ENCODE data around the gene WDR31.
"Not testable (repeated sequence)": the region's sequence is repeated elsewhere in the genome, so short reads cannot be mapped to it uniquely, and the experiment has no call there.

Gene WDR31

GRCh38 chr9:113380869-113381378 lies 40.8 kb upstream of the WDR31 start:
- no peak for TF ChIP-seq CTCF (IDR thresholded peaks at IDR 0.05; ENCODE audit: low read depth, low read length, missing control alignments)
- in situ Hi-C loops (cut with HindIII; ENCODE audit: low sequenced_read_pairs): no loop called here
- no peak for DNase-seq (ENCODE audit: low read depth)
- H3K4me3 ChIP-seq (ENCODE audit: low read depth, low read length): no peak overlapping the region

GRCh38 chr9:113379829-113380210 lies 39.7 kb upstream of the WDR31 start:
- DNase-seq (ENCODE audit: low read depth); in situ Hi-C loops (cut with HindIII; ENCODE audit: low sequenced_read_pairs); H3K4me3 ChIP-seq (ENCODE audit: low read depth, low read length): not testable (repeated sequence)

- H3K4me3 ChIP-seq (ENCODE audit: low read depth, low read length); in situ Hi-C loops (cut with HindIII; ENCODE audit: low sequenced_read_pairs); DNase-seq (ENCODE audit: low read depth): not testable (repeated sequence)
Observed at GRCh38 chr9:113379094-113379828, 39.2 kb upstream of the WDR31 start.

- no peak for TF ChIP-seq CTCF (IDR thresholded peaks at IDR 0.05; ENCODE audit: low read depth, low read length, missing control alignments)
- H3K4me3 ChIP-seq (ENCODE audit: low read depth, low read length): peak within 1 kb of the TSS; percentile 83
- in situ Hi-C loops (cut with HindIII; ENCODE audit: low sequenced_read_pairs): no loop called here
Observed at GRCh38 chr9:113376634-113377567, 36.8 kb upstream of the WDR31 start, which contains the start of gene HDHD3. Gene HDHD3, minus strand, starts transcription at chr9:113376986. Its CDS starts 2,632 bp downstream, at chr9:113374354.

GRCh38 chr9:113375057-113376023 lies 35.3 kb upstream of the WDR31 start:
- H3K4me3 ChIP-seq (ENCODE audit: low read depth, low read length): no peak overlapping the region
- DNase-seq (ENCODE audit: low read depth): no peak
- in situ Hi-C loops (cut with HindIII; ENCODE audit: low sequenced_read_pairs): no loop called here

More at GRCh38 chr9:113376634-113377567, 36.8 kb upstream of the WDR31 start, which contains the start of gene HDHD3:
- no peak for DNase-seq (ENCODE audit: low read depth)

GRCh38 chr9:113373676-113374392 lies 33.8 kb upstream of the WDR31 start:
- in situ Hi-C loops (cut with HindIII; ENCODE audit: low sequenced_read_pairs): no loop called here
- no peak for DNase-seq (ENCODE audit: low read depth)
- TF ChIP-seq CTCF (IDR thresholded peaks at IDR 0.05; ENCODE audit: low read depth, low read length, missing control alignments): no peak

More at GRCh38 chr9:113375057-113376023, 35.3 kb upstream of the WDR31 start:
- no peak for TF ChIP-seq CTCF (IDR thresholded peaks at IDR 0.05; ENCODE audit: low read depth, low read length, missing control alignments)

More at GRCh38 chr9:113373676-113374392, 33.8 kb upstream of the WDR31 start:
- no peak overlapping the region for H3K4me3 ChIP-seq (ENCODE audit: low read depth, low read length)

All from astrocyte of the cerebellum (primary cell).